KOPT-K1 (cell line): Measurements from ENCODE around the gene USP49.
"Not testable (repeated sequence)": the region's sequence is repeated elsewhere in the genome, so short reads cannot be mapped to it uniquely, and the experiment has no call there.

Experiments
- H3K27ac ChIP-seq: fragments of 200-600 bp; sonication (generic); 2 replicates; pipeline ENCODE4 v1.5.1; 2016; ENCODE audit warnings: antibody characterized with exemption, mild to moderate bottlenecking, low read depth, low read length; ENCODE audit not compliant: poor library complexity, severe bottlenecking
- H3K36me3 ChIP-seq: fragments of 200-600 bp; sonication (generic); 2 replicates; pipeline ENCODE4 v1.5.1; 2017; ENCODE audit warnings: antibody characterized with exemption, mild to moderate bottlenecking, low read length, moderate library complexity; ENCODE audit not compliant: insufficient read depth
- H3K9me3 ChIP-seq: fragments of 200-600 bp; sonication (generic); 2 replicates; pipeline ENCODE4 v1.5.1; 2017; ENCODE audit warnings: antibody characterized with exemption, low read length, mild to moderate bottlenecking; ENCODE audit not compliant: insufficient read depth, poor library complexity, severe bottlenecking

USP49 gene

DNA sequence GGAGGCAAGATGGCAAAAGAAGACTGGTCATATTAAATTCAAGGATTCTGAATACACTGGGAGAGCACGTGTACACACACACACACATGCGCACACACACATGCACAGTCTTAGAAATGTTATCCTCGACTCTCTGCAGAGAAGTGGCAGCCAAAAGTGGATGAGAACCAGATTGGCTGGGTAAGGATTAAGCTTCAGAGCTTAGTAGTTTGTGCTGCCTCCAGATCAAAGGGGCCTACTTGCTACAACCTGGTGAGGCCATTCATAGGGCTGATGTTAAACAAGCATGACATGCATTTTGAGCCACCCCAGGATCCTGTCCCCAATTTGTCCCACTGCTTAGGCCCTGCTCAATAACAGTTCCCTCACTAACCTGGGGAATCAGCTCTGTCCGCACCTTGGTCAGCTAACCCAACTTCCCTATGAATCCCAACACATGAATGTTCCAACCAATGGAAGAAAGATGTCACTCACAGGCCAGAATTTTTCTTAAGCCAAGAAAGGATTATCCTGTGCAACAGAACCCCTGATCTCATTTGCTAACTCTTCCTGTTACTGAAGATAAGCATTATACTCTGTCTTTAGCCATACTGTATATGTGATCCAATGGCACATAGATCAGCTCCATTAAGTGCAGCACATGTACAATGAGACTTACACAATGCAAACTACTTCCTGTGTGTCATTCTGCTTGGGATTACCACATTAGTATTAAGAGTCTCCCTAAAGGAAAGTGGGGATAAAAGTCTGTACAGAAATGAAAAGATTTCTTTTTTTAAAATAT is 76.7 kb downstream of the USP49 start:
- Histone ChIP-seq H3K9me3 (no peaks in the 10 kb centered on the region), H3K27ac (no peak overlapping the region), H3K36me3 (peaks cover 23% of the 10 kb centered on the region; the same call in 1 of the 2 replicates)

GRCh38 chr6:41815587-41815986 is 79.6 kb downstream of the USP49 start:
- Histone ChIP-seq H3K36me3 (peaks cover 5% of the 10 kb centered on the region; the same call in 1 of the 2 replicates), H3K27ac (no peak overlapping the region), H3K9me3 (no peaks in the 10 kb centered on the region)

- no peak overlapping the region for H3K27ac ChIP-seq
- H3K9me3 ChIP-seq = no peaks in the 10 kb centered on the region
- peaks cover 5% of the 10 kb centered on the region; the same call in 1 of the 2 replicates for H3K36me3 ChIP-seq
These were observed 80.5 kb downstream of the USP49 start for GRCh38 chr6:41814629-41815028.

GRCh38 chr6:41813956-41814355 is 81.2 kb downstream of the USP49 start:
- Histone ChIP-seq H3K9me3 (no peaks in the 10 kb centered on the region), H3K27ac (no peak overlapping the region), H3K36me3 (peaks cover 5% of the 10 kb centered on the region; the same call in 1 of the 2 replicates)

DNA sequence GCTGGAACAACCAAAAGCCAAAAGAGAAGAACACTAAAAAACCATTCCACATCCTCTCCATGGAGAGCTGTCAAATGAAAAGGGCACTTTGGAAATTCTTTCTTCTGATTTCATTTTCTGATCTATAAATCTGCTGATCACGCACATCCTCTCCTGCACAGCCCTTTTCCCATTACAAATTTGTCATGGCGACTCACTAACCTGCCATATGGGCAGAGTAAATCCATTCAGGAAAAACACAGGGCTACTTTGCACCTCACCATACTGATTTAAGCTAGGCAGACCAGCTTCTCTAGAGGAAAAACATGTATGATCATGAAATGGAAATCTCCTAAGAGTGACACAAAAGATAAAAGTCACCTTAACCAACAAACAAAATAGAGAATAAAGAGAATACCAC is 81.7 kb downstream of the USP49 start:
- Histone ChIP-seq H3K9me3 (no peaks in the 10 kb centered on the region), H3K27ac (no peak overlapping the region), H3K36me3 (peaks cover 5% of the 10 kb centered on the region; the same call in 1 of the 2 replicates)

DNA sequence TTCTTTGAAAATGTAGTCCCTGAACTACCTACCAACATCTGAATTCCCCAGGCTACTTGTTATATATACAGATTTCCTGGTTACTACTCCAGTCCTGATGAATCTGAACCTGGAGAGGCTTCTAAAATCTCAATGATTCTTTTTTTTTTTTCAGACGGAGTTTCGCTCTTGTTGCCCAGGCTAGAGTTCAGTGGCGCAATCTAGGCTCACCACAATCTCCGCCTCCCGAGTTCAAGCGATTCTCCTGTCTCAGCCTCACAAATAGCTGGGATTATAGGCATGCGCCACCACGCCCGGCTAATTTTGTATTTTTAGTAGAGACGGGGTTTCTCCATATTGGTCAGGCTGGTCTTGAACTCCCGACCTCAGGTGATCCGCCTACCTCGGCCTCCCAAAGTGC is 83.2 kb downstream of the USP49 start:
- H3K27ac ChIP-seq, H3K9me3 ChIP-seq, H3K36me3 ChIP-seq: not testable (repeated sequence)

DNA sequence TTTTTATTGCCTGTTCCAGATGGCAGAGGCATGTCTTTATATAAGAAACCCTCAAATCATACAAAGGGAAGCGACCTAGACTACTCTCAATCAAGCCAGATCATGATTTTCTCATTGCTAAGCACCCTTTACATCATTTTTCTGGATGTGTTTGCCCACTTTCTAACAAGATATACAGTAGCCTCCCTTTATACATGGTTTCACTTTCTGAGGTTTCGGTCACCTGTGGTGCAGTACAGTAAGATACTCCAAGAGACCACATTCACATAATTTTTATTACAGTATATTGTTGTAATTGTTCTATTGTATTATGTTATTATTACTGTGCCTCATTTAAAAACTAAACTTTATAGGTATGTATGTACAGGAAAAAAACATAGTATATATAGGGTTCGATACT is 84.1 kb downstream of the USP49 start:
- H3K36me3 ChIP-seq = peaks cover 17% of the 10 kb centered on the region
- no peak overlapping the region for H3K27ac ChIP-seq

GRCh38 chr6:41805830-41806774 is 89.1 kb downstream of the USP49 start:
- peaks cover 56% of the 10 kb centered on the region for H3K36me3 ChIP-seq
- no peak overlapping the region for H3K27ac ChIP-seq
- H3K9me3 ChIP-seq = no peaks in the 10 kb centered on the region

More for the DNA sequence above, 84.1 kb downstream of the USP49 start:
- no peaks in the 10 kb centered on the region for H3K9me3 ChIP-seq

DNA sequence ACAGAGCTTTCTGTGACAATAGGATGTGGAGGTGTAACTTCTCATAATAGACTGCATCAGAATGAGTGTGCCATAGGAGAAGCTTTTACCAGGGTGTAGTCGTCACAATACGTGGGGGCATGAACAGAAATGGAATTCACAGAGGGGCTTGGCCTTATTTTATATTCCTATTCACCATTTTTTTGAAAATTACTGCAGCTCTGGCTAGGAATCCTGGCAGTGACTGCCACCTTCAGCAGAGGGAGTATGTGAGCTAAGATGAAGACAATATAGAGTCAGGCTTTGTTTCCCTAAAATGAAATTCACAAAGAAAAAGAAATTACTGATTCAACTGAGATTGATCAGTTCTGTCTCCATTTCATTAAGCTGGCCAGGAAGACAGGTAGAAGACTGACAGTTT is 93.8 kb downstream of the USP49 start:
- peaks cover 93% of the 10 kb centered on the region for H3K36me3 ChIP-seq
- no peaks in the 10 kb centered on the region for H3K9me3 ChIP-seq
- H3K27ac ChIP-seq = no peak overlapping the region

DNA sequence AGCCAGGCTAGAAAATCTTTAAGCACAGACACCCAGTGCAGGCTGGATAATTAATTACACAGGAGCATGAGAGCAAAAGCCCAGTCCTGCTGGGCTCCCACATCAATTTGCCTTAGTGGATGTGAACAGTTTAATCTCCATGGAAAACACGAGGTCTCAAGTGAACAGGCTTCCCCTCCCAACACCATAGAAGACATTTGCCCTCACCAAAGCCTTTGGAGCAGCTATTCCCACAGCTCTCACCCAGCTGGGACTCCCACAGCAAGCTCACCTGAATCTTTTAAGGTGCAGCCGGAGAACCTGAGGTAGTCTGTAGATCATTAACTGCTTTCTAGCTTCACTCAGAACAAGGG is 95.6 kb downstream of the USP49 start:
- peaks cover 93% of the 10 kb centered on the region for H3K36me3 ChIP-seq

GRCh38 chr6:41798901-41799558 is 96.1 kb downstream of the USP49 start:
- Histone ChIP-seq H3K27ac (no peak overlapping the region), H3K36me3 (peaks cover 93% of the 10 kb centered on the region), H3K9me3 (no peaks in the 10 kb centered on the region)

More for the DNA sequence above, 95.6 kb downstream of the USP49 start:
- Histone ChIP-seq H3K27ac (no peak overlapping the region), H3K9me3 (no peaks in the 10 kb centered on the region)

DNA sequence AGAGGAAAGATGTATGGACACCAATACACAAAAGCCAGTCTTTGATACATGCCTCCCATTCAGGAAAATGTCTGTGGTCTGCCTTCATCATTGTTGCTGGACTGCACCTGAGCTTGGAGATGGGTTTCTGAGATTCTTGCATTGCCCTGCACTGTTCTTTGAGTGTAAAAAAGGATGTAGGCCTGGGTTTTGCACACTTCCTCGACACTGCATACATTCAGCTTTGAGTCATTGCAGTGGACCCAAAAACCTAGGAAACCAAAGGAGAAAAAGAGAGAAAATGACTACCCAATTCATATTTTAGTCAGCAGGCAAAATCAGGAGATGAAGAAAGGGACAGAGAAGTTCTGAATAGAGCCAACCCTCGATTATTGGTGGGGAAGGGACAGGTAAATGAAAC is 98.7 kb downstream of the USP49 start:
- Histone ChIP-seq H3K27ac (no peak overlapping the region), H3K36me3 (peaks cover 93% of the 10 kb centered on the region), H3K9me3 (no peaks in the 10 kb centered on the region)

DNA sequence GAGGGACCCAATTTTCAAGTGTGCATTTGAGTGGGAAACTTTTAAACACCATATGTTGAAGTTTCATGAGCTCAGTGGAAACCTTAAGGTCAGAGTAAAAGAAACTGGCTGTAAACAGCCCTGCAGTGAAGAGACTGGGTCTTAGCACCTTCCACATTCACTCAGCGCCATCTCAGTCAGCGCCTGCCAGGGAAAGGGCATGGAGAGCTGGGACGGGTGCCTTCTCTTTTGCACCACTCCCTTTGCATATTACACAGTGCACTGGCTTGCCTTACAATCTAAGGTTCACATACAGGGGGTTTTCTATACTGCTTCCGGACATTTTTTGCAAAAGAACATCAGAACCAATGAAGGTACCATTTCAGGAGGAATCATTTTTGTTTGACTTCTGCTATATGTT is 103.2 kb downstream of the USP49 start:
- H3K36me3 ChIP-seq = peaks cover 76% of the 10 kb centered on the region
- H3K9me3 ChIP-seq = no peaks in the 10 kb centered on the region
- H3K27ac ChIP-seq = no peak overlapping the region

DNA sequence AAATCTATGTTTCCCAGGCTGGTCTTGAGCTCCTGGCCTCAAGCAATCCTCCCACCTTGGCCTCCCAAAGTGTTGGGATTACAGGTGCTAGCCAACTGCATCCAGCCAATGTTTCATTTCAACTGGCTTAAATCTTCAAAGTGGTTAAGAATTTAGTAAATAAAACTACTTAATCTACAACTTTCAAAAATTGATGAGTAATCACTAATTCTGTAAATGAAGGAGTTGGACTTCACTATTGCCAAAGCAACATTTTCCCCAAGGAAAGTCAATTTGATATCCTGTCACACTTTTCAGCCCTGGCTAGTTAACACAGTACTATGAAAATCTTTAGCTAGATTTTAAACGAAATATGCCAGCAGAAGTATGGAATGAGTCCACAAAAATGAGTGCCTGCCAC is 103.9 kb downstream of the USP49 start:
- Histone ChIP-seq H3K9me3 (no peaks in the 10 kb centered on the region), H3K36me3 (peaks cover 70% of the 10 kb centered on the region), H3K27ac (no peak overlapping the region)

DNA sequence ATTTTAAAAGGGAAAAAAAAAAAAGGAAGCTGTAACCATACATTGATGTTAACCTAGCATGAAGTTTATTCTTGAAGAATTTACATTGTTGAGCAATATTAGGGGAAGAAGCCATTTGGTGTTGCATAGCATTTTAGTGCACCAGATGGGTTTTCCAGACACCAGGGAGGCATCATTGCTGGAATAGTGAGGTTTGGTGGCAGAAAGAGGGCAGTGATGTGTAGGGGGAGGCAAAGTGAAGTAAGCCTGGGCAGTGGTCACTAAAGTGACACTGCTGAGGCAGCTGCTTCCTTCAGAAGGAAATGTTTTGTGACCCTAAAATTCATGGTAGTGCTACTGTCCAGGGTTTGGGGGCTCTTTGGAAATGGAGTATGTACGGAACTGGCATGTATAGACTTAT is 105.1 kb downstream of the USP49 start:
- H3K27ac ChIP-seq = no peak overlapping the region
- no peaks in the 10 kb centered on the region for H3K9me3 ChIP-seq
- peaks cover 57% of the 10 kb centered on the region for H3K36me3 ChIP-seq
